ENCODE results near the gene DRD1. TPM values are rescaled to one million over a fixed set of nuclear protein-coding genes. Genes with fewer than 3 reads are reported as not detected.
"Not testable (repeated sequence)": the region's sequence is repeated elsewhere in the genome, so short reads cannot be mapped to it uniquely, and the experiment has no call there.

Gene DRD1
- total RNA-seq, 2 donors from 2014 or later: not detected

DNA sequence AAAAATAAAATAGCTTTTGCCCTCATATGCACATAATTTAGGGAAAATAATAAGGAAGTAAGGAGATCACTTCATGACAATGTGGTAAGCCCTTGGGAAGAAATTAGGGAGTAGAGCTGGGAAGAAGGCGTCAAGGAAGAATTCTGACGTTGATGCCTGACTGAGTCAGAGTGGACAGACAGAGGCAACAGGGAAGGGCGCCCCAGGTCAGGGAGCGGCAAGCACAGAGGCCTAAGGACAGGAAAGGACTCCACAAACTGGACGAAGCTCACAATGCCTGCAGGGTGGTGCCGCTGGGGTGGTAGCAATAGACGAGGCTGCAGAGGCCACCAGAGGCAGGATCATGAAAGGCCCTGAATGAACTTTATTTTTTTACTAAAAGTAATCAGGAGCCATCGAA, 7.6 kb downstream of the DRD1 start:
- ATAC-seq: no peak
- peaks cover 28 to 53% of the 10 kb centered on the region in 2 donors for H3K27me3 Mint-ChIP-seq
- H3K27ac Mint-ChIP-seq: no peak overlapping the region
- H3K4me3 Mint-ChIP-seq: no peak overlapping the region
- H3K9me3 Mint-ChIP-seq: no peaks in the 10 kb centered on the region
- no peaks in the 10 kb centered on the region for H3K36me3 Mint-ChIP-seq
- H3K4me1 Mint-ChIP-seq (ENCODE audit: low read depth in 2 of 2): no peaks in the 10 kb centered on the region
- no peak for DNase-seq (ENCODE audit: low spot score)

DNA sequence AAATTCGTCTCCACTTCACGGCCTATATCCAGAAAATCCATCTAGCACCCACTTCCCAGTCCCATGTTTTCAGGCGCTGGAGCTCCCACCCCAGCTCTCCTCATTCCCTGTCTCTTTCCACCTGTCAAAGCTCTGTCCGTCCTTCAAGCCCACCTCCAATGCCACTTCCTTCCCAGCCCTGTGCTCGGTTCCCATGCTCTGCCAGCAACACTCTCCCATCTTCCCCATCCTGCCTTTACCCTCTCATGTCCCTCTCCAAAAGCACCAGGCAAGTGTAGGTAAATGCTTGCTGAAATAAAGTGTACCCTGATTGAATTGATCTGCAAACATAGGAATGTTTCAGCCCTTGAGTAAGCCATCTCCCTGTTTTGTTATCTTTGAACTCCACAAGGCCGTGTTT, 9.2 kb downstream of the DRD1 start:
- Mint-ChIP-seq H3K9me3 (no peaks in the 10 kb centered on the region), H3K36me3 (no peaks in the 10 kb centered on the region), H3K27me3 (peaks cover 29 to 52% of the 10 kb centered on the region in 2 donors), H3K4me1 (ENCODE audit: low read depth in 2 of 2) (no peaks in the 10 kb centered on the region), H3K27ac (no peak overlapping the region), H3K4me3 (no peak overlapping the region)
- no peak for ATAC-seq
- DNase-seq (ENCODE audit: low spot score): no peak

DNA sequence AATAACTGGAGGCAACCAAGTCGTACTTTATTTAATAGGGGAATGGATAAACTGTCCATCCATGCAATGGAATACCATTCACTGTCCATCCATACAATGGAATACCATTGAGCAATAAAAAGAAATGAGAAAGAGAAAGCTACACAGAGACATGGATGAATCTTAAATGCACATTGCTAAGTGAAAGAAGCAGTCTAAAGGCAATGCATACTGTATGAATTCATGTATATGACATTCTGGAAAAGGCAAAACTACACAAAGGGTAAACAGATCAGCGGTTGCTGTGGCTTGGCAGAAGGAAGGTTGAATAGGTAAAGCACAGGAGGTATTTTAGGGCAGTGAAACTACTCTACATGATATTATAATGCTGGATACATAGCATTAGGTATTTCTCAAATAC, 16.2 kb downstream of the DRD1 start:
- peaks cover 13 to 39% of the 10 kb centered on the region in 2 donors for H3K27me3 Mint-ChIP-seq
- no peaks in the 10 kb centered on the region for H3K4me1 Mint-ChIP-seq (ENCODE audit: low read depth in 2 of 2)
- H3K9me3 Mint-ChIP-seq: no peaks in the 10 kb centered on the region
- no peak overlapping the region for H3K27ac Mint-ChIP-seq
- DNase-seq (ENCODE audit: low spot score): no peak
- H3K36me3 Mint-ChIP-seq: no peaks in the 10 kb centered on the region
- no peak for ATAC-seq
- H3K4me3 Mint-ChIP-seq: no peak overlapping the region

DNA sequence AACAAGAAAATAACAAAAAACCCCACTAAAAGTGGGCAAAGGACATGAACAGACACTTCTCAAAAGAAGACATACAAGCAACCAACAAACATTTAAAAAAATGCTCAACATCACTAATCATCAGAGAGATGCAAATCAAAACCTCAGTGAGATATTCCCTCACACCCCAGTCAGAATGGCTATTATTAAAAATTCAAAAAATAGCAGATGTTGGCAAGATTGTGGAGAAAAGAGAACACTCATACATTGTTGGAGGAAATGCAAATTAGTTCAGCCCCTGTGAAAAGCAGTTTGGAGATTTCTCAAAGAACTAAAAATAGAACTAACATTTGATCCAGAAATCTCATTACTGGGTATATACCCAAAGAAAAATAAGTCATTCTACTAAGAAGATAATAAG, 19.4 kb downstream of the DRD1 start:
- H3K4me3 Mint-ChIP-seq; H3K27ac Mint-ChIP-seq; DNase-seq (ENCODE audit: low spot score); H3K36me3 Mint-ChIP-seq; H3K9me3 Mint-ChIP-seq; ATAC-seq; H3K4me1 Mint-ChIP-seq (ENCODE audit: low read depth in 2 of 2): not testable (repeated sequence)
- peaks cover 15 to 57% of the 10 kb centered on the region in 2 donors for H3K27me3 Mint-ChIP-seq

DNA sequence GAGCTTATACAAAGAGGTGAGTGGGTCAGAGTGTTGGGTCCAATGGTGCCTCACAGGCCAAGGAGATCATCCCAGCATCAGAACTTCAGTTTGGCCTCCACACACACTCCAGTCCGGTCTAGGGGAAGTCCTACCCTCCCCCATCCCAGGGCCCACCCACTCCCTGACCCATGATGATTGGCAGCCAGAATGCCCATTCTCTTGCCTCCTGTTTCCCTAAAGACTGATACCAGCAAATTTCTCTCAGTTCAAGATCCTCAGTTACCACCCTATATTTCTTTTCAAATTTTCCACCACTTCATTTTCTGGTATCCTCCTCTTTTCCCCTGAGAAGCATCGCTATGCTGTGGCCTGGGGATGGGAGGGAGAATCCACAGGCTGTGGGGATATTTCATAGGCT, 21.9 kb downstream of the DRD1 start:
- Mint-ChIP-seq H3K27ac (no peak overlapping the region), H3K9me3 (peaks cover 4% of the 10 kb centered on the region), H3K27me3 (peaks cover 20 to 57% of the 10 kb centered on the region in 2 donors), H3K36me3 (no peaks in the 10 kb centered on the region), H3K4me3 (no peak overlapping the region), H3K4me1 (ENCODE audit: low read depth in 2 of 2) (no peaks in the 10 kb centered on the region)
- ATAC-seq (no peak), DNase-seq (ENCODE audit: low spot score) (no peak)

DNA sequence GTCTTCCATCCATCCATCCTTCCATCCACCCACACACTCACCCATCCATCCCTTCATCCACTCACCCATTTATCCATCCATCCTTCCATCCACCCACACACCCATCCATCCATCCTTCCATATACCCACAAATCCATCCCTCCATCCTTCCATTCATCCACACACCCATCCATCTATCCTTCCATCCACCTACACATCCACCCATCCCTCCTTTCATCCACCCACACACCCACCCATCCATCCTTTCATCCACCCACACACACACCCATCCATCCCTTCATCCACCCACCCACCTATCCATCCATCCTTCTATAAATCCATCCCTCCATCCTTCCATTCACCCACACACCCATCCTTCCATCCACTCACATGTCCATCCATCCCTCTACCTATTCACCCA, 23.6 kb downstream of the DRD1 start:
- Mint-ChIP-seq H3K4me3 (no peak overlapping the region), H3K4me1 (ENCODE audit: low read depth in 2 of 2) (no peaks in the 10 kb centered on the region), H3K27me3 (peaks cover 23 to 57% of the 10 kb centered on the region in 2 donors), H3K27ac (no peak overlapping the region), H3K9me3 (peaks cover 6% of the 10 kb centered on the region), H3K36me3 (peaks cover 5% of the 10 kb centered on the region)
- DNase-seq (ENCODE audit: low spot score) (no peak), ATAC-seq (no peak)

DNA sequence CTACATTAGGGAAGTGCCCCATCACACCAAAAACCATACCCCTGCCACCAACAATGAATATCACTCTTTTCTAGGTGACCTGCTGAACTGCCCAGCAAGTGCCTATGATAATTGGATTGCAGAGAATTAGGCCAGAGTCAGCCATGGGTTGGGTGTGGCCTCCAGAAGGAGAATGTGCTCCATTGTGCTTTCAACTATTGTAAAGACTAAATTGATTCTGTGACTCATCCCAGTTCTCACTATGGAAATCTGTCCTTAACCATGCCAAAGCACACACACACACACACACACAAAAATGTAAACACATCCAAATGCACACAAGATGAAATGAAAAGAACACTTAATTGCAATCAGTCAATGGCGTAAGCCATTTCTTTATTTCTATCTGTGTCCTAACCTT, 25.7 kb downstream of the DRD1 start:
- peaks cover 29 to 68% of the 10 kb centered on the region in 2 donors for H3K27me3 Mint-ChIP-seq
- no peaks in the 10 kb centered on the region for H3K4me1 Mint-ChIP-seq (ENCODE audit: low read depth in 2 of 2)
- no peak overlapping the region for H3K27ac Mint-ChIP-seq
- no peak overlapping the region for H3K4me3 Mint-ChIP-seq
- no peak for ATAC-seq
- DNase-seq (ENCODE audit: low spot score): no peak
- H3K9me3 Mint-ChIP-seq: peaks cover 6% of the 10 kb centered on the region
- H3K36me3 Mint-ChIP-seq: peaks cover 5% of the 10 kb centered on the region

DNA sequence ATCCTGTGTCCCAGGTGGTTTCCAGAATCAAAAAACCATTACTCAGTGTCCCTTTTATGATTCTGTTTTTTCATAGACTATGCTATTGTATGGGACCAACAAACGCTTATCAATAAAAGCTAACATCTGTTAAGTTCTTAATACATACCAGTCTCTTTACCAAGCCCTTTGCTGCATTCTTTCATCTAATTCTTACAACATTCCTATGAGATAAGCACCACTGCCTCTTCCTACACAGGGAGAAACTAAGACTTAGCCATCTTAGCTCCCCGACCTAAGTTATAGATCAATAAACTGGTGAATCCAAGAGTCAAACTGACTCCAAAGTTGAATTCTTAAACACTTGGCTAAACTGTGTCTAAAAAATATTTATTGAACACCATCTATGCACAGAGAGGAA, 26.6 kb downstream of the DRD1 start:
- Mint-ChIP-seq H3K9me3 (peaks cover 6% of the 10 kb centered on the region), H3K36me3 (peaks cover 5% of the 10 kb centered on the region), H3K4me3 (no peak overlapping the region), H3K27ac (no peak overlapping the region), H3K4me1 (ENCODE audit: low read depth in 2 of 2) (no peaks in the 10 kb centered on the region), H3K27me3 (peaks cover 29 to 67% of the 10 kb centered on the region in 2 donors)
- no peak for DNase-seq (ENCODE audit: low spot score)
- no peak for ATAC-seq

DNA sequence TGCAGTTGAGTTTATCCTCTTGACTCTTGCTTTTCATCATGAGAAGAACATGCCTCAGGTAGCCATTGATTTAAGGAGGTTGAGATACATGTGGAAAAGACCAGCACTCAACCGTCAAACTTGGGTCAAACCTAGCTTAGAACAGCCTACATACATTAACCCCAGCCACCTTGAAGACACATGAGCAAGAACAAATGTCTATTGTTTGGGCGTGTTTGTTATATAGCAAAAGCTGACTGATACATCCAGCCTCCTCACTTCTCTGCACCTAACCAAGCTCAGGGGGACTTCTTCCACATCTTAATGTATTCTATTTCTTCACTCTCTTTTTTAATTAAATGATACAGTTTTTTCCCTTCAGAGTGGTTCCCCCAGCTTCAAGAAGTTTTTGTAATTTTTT, 28.7 kb downstream of the DRD1 start:
- DNase-seq (ENCODE audit: low spot score): no peak
- Mint-ChIP-seq H3K4me1 (ENCODE audit: low read depth in 2 of 2) (no peaks in the 10 kb centered on the region), H3K27me3 (peaks cover 29 to 53% of the 10 kb centered on the region in 2 donors)

DNA sequence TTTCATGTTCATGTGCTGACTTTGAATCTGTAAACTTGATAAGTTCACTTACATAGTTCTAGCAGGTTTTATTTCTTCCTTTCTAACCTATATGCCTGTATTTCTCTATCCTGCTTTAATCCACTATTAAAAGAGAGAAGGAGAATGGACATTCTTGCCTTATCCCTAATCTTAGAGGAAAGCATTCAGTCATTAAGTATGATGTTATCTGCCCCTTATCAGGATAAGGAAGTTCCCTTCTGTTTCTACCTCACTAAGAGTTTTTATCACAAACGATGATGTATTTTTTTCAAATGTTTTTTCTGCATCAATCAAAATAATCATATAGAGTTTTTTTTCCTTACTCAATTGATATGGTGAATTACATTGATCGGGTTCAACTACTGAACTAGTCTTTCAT, 33.1 kb downstream of the DRD1 start:
- ATAC-seq: no peak
- H3K4me3 Mint-ChIP-seq: no peak overlapping the region
- H3K27ac Mint-ChIP-seq: no peak overlapping the region
- H3K4me1 Mint-ChIP-seq (ENCODE audit: low read depth in 2 of 2): no peaks in the 10 kb centered on the region
- peaks cover 5% of the 10 kb centered on the region for H3K36me3 Mint-ChIP-seq
- peaks cover 2% of the 10 kb centered on the region for H3K9me3 Mint-ChIP-seq
- no peak for DNase-seq (ENCODE audit: low spot score)
- peaks cover 26 to 47% of the 10 kb centered on the region in 2 donors for H3K27me3 Mint-ChIP-seq

More for the DNA sequence above, 28.7 kb downstream of the DRD1 start:
- peaks cover 2% of the 10 kb centered on the region for H3K9me3 Mint-ChIP-seq
- H3K36me3 Mint-ChIP-seq: peaks cover 5% of the 10 kb centered on the region
- no peak for ATAC-seq
- no peak overlapping the region for H3K27ac Mint-ChIP-seq
- H3K4me3 Mint-ChIP-seq: no peak overlapping the region

DNA sequence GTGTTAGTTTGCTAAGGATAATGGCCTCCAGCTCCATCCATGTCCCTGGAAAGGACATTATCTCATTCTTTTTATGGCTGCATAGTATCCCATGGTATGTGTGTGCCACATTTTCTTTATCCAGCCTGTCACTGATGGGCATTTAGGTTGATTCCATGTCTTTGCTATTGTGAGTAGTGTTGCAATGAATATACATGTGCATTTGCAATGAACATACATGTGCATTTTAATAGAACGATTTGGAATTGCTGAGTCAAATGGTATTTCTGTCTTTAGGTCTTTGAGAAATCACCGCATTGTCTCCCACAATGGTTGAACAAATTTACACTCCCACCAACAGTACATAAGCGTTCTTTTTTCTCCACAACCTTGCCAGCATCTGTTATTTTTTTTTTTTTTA, 37.7 kb downstream of the DRD1 start:
- ATAC-seq (no peak), DNase-seq (ENCODE audit: low spot score) (no peak)
- Mint-ChIP-seq H3K36me3 (no peaks in the 10 kb centered on the region), H3K27me3 (peaks cover 7 to 8% of the 10 kb centered on the region in 2 donors), H3K4me3 (no peak overlapping the region), H3K4me1 (ENCODE audit: low read depth in 2 of 2) (no peaks in the 10 kb centered on the region), H3K27ac (no peak overlapping the region), H3K9me3 (no peaks in the 10 kb centered on the region)

DNA sequence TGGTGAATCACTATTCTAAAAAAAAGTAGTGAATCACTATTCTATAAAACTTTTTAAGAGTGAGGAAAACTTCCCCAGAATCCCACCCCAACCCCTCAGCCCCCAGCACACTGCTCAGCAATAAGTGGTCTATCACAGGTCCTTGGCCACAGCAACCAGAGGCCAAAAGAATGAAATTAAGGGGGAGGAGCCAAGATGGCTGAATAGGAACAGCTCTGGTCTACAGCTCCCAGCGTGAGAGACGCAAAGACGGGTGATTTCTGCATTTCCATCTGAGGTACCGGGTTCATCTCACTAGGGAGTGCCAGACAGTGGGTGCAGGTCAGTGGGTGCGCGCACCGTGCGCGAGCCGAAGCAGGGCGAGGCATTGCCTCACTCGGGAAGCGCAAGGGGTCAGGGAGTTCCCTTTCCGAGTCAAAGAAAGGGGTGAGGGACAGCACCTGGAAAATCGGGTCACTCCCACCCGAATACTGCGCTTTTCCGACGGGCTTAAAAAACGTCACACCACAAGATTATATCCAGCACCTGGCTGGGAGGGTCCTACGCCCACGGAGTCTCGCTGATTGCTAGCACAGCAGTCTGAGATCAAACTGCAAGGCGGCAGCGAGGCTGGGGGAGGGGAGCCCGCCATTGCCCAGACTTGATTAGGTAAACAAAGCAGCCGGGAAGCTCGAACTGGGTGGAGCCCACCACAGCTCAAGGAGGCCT, 46.2 kb downstream of the DRD1 start:
- H3K4me3 Mint-ChIP-seq; H3K9me3 Mint-ChIP-seq; DNase-seq (ENCODE audit: low spot score); H3K27me3 Mint-ChIP-seq; H3K36me3 Mint-ChIP-seq; H3K27ac Mint-ChIP-seq; H3K4me1 Mint-ChIP-seq (ENCODE audit: low read depth in 2 of 2); ATAC-seq: not testable (repeated sequence)

DNA sequence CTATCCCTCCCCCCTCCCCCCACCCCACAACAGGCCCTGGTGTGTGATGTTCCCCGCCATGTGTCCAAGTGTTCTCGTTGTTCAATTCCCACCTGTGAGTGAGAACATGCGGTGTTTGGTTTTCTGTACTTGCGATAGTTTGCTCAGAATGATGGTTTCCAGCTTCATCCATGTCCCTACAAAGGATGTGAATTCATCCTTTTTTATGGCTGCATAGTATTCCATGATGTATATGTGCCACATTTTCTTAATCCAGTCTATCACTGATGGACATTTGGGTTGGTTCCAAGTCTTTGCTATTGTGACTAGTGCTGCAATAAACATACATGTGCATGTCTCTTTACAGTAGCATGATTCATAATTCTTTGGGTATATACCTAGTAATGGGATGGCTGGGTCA, 48.6 kb downstream of the DRD1 start:
- H3K27me3 Mint-ChIP-seq; ATAC-seq; H3K27ac Mint-ChIP-seq; DNase-seq (ENCODE audit: low spot score); H3K4me1 Mint-ChIP-seq (ENCODE audit: low read depth in 2 of 2); H3K36me3 Mint-ChIP-seq; H3K4me3 Mint-ChIP-seq; H3K9me3 Mint-ChIP-seq: not testable (repeated sequence)

DNA sequence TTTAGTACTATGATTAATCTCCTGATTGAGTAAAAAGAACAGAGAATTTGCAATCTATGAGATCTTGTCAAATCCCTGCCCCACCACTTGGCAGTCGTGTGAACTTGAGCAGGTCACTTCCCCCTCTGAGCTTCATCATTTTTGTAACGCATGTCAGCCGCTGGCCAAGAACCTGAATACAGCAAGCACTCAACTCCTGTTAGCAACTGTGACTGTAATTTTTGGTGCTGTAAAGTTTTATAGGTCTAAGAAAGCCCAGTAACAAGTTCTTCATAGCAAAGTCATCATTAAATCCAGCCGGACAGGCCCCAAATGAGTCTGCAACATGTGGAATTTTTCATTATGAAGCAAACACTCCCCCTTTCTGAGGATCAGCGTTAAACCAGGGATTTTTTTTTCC, 49.4 kb downstream of the DRD1 start:
- H3K27ac Mint-ChIP-seq: no peak overlapping the region
- H3K9me3 Mint-ChIP-seq: no peaks in the 10 kb centered on the region

DNA sequence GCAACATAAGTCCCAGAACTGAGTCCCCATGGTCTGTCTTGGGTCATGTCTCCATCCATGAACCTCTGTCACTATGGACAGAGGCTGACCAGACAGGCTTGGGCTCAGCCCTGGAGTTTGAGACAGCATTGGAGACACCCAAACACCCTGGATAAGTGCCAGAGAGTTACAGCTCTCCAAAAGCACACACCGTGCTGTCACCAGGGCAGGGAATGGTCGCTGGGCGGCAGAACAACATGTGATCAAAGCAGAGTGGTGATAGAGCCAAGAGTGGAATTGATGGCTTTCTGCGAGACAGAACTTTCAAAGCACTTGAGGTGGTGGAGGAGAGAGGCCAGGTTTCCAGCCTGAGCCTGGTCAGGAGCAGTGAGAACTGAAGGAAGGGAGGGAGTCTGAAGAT, 50.1 kb downstream of the DRD1 start:
- peaks cover 6% of the 10 kb centered on the region in 2 donors for H3K27me3 Mint-ChIP-seq
- no peaks in the 10 kb centered on the region for H3K36me3 Mint-ChIP-seq
- H3K4me1 Mint-ChIP-seq (ENCODE audit: low read depth in 2 of 2): no peaks in the 10 kb centered on the region
- no peaks in the 10 kb centered on the region for H3K9me3 Mint-ChIP-seq
- ATAC-seq (no peak), DNase-seq (ENCODE audit: low spot score) (no peak)
- no peak overlapping the region for H3K27ac Mint-ChIP-seq
- H3K4me3 Mint-ChIP-seq: no peak overlapping the region

More for the DNA sequence above, 49.4 kb downstream of the DRD1 start:
- Mint-ChIP-seq H3K4me1 (ENCODE audit: low read depth in 2 of 2) (no peaks in the 10 kb centered on the region), H3K36me3 (no peaks in the 10 kb centered on the region), H3K4me3 (no peak overlapping the region), H3K27me3 (peaks cover 5 to 6% of the 10 kb centered on the region in 2 donors)
- DNase-seq (ENCODE audit: low spot score) (no peak), ATAC-seq (no peak)
